ENCODE measurements around the gene TOB1.

Gene TOB1

GRCh38 chr17:50866950-50867362 lies 802 bp upstream of the TOB1 start (continued):
- TF ChIP-seq ZNF623 (tag by site-specific recombination; IDR thresholded peaks at IDR 0.05), result no peak
- no peak for TF ChIP-seq ZBTB7A (tag by site-specific recombination; IDR thresholded peaks at IDR 0.05; ENCODE audit: low read depth)
- 0 out of 2 replicates have a peak, but pooled peaks have one; percentile 16 for TF ChIP-seq GFI1B (tag by site-specific recombination; IDR thresholded peaks at IDR 0.05)
- no peak for TF ChIP-seq ZBTB8A (tag by site-specific recombination; IDR thresholded peaks at IDR 0.05)
- peak; percentile 85; the same call in 1 of the 2 replicates for TF ChIP-seq ZEB2 (tag by site-specific recombination; IDR thresholded peaks at IDR 0.05)
- peak; percentile 26 for TF ChIP-seq SETDB1 (IDR thresholded peaks at IDR 0.05; ENCODE audit: insufficient read length, low read length)
- TF ChIP-seq ZSCAN4 (tag by site-specific recombination; IDR thresholded peaks at IDR 0.05), result peak; percentile 40
- TF ChIP-seq ZIC2 (tag by site-specific recombination; IDR thresholded peaks at IDR 0.05), result peak; percentile 75
- TF ChIP-seq ZSCAN16 (tag by site-specific recombination; IDR thresholded peaks at IDR 0.05), result 0 out of 2 replicates have a peak, but pooled peaks have one; percentile 50
- no peak for TF ChIP-seq ZNF555 (tag by site-specific recombination; conservative IDR thresholded peaks at IDR 0.05)
- TF ChIP-seq ZNF660 (tag by site-specific recombination; IDR thresholded peaks at IDR 0.05), result peak; percentile 16; the same call in 1 of the 2 replicates
- no peak for TF ChIP-seq YY1 (tag by site-specific recombination; IDR thresholded peaks at IDR 0.05)
- TF ChIP-seq WT1 (tag by site-specific recombination; IDR thresholded peaks at IDR 0.05), result 0 out of 2 replicates have a peak, but pooled peaks have one; percentile 49
- no peak for TF ChIP-seq AEBP2 (tag by site-specific recombination; IDR thresholded peaks at IDR 0.05; ENCODE audit: borderline replicate concordance)
- TF ChIP-seq ZBTB20 (tag by site-specific recombination; IDR thresholded peaks at IDR 0.05), result no peak
- no peak for TF ChIP-seq ZNF785 (tag by site-specific recombination; IDR thresholded peaks at IDR 0.05)
- TF ChIP-seq ZNF580 (tag by site-specific recombination; IDR thresholded peaks at IDR 0.05), result no peak
- no peak for TF ChIP-seq KLF9 (tag by site-specific recombination; IDR thresholded peaks at IDR 0.05; ENCODE audit: low read depth)
- no peak for TF ChIP-seq ZNF548 (tag by site-specific recombination; IDR thresholded peaks at IDR 0.05)
- TF ChIP-seq GLIS2 (tag by site-specific recombination; IDR thresholded peaks at IDR 0.05), result 0 out of 2 replicates have a peak, but pooled peaks have one; percentile 10
- peak; percentile 52; the same call in 1 of the 2 replicates for TF ChIP-seq PBX3 (CRISPR knock-in tag; IDR thresholded peaks at IDR 0.05)
- TF ChIP-seq ZNF16 (tag by site-specific recombination; IDR thresholded peaks at IDR 0.05; ENCODE audit: low read depth), result no peak
- TF ChIP-seq ZNF768 (tag by site-specific recombination; IDR thresholded peaks at IDR 0.05), result no peak
- TF ChIP-seq ZNF174 (tag by site-specific recombination; IDR thresholded peaks at IDR 0.05), result no peak
- no peak; the same call in 1 of the 2 replicates for TF ChIP-seq MYNN (tag by site-specific recombination; IDR thresholded peaks at IDR 0.05; ENCODE audit: borderline replicate concordance)
- no peak for TF ChIP-seq ZNF398 (tag by site-specific recombination; IDR thresholded peaks at IDR 0.05)
- TF ChIP-seq ZNF561 (tag by site-specific recombination; IDR thresholded peaks at IDR 0.05; ENCODE audit: borderline replicate concordance), result peak; percentile 70; the same call in 1 of the 2 replicates
- TF ChIP-seq TSHZ1 (tag by site-specific recombination; IDR thresholded peaks at IDR 0.05; ENCODE audit: borderline replicate concordance), result no peak
- TF ChIP-seq ELK4 (IDR thresholded peaks at IDR 0.05; ENCODE audit: borderline replicate concordance, low read depth, low read length), result no peak
- TF ChIP-seq ZNF777 (tag by site-specific recombination; IDR thresholded peaks at IDR 0.05; ENCODE audit: borderline replicate concordance), result 0 out of 2 replicates have a peak, but pooled peaks have one; percentile 8
- TF ChIP-seq ZBTB21 (tag by site-specific recombination; IDR thresholded peaks at IDR 0.05), result no peak

All from HEK293 (cell line).